GM10248 (cell line): ENCODE results near the gene EME2.

Experiments used
- CTCF ChIA-PET: fragments of 300-600 bp; sonication (Branson Sonifier 250); formaldehyde crosslinking; extraction: SDS; loops from one replicate; lab custom pipeline; 2021; ENCODE audit warnings: antibody characterized with exemption; lab: Yijun Ruan, JAX
- POLR2A ChIA-PET: fragments of 350-650 bp; sonication (Branson Sonifier 250); formaldehyde crosslinking; extraction: SDS; loops from one replicate; lab custom pipeline; 2020; ENCODE audit warnings: antibody characterized with exemption; lab: Yijun Ruan, JAX
- DNase-seq: peaks from one replicate; pipeline ENCODE4 v3.0.0; 2012; ENCODE audit errors: extremely low spot score
- CTCF ChIP-seq: IDR thresholded peaks from 2 replicates; pipeline ENCODE4 v1.5.1; 2012; ENCODE audit warnings: mild to moderate bottlenecking, low read depth; ENCODE audit errors: extremely low read depth, missing control alignments, control extremely low read depth

EME2 gene

DNA sequence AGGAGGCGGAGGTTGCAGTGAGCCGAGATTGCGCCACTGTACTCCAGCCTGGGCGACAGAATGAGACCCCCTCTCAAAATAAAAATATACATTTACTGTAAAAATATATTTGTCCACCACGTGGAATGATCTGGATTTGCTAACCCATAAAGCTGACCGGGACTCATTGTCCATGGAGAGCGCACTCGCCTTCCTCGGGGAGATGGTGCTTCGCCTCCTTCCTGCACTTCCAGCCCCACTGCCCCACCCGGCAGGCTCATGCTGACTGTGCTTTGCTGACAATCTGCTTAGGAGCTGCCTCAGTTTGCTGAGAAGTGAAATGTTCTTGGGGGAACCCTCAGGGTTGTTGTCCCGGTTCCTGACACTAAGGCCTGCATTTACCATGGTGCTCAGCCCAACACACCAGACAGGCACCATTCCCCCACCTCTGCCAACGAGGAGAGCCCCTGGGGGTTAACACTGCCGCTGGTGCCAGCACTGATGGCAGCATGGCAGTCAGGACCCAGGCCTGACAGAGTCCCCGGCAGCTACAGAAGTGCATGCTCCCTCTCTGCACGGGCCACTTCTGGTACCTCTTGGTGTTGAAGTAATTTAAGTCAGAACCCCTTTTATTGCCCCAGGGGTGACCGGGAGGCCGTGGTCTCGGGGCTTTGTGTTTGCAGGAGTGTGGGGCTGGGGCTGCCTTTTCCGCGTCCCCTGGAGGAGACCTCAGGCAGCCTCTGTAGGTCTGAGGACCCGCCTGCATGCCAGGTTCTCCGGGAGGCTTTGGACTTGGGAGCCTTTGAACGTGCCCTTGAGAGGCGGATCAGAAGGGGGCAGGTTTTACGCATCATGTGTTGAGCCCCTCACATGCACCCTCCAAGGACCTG lies 12.6 kb downstream of the EME2 start:
- CTCF ChIA-PET: interaction anchor here (0.7 kb wide), 1 partner anchor 11 kb away, joined by 3 read pairs; no protein-coding TSS in a partner anchor
- TF ChIP-seq CTCF: no peak
- POLR2A ChIA-PET: no interaction called here
- no peak for DNase-seq

GRCh38 chr16:1785846-1786170 lies 13.2 kb downstream of the EME2 start:
- TF ChIP-seq CTCF: no peak
- DNase-seq: no peak
- ChIA-PET POLR2A (no interaction called here), CTCF (no interaction called here)

DNA sequence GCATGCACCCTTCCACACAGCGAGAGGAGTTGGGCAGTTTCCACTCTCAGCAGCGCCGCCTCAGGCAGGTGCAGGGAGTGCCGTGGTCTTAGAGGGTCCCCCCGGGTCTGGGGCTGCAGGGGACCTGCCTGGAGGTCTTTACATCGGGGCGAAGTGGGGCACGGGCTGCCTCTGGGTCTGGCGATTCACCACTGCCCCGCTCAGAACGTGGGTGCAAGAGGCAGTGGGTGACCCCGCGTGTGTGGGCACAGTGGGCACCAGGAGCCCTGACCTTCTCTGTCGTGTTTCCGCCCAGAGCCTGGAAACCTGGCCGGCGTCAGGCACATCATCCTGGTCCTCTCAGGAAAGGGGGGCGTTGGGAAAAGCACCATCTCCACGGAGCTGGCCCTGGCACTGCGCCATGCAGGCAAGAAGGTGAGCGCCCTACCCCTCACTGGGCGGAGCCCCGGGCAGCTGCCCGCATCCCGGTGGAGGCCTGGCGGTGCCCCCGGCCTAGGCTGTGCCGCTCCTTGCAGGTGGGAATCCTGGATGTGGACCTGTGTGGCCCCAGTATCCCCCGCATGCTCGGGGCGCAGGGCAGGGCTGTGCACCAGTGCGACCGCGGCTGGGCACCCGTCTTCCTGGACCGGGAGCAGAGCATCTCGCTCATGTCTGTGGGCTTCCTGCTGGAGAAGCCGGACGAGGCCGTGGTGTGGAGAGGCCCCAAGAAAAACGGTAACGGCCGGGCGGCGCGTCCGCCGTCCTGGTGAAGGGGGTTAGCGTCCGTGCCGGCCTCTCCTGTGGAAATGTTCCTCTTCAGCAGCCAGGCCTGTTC lies 13.8 kb downstream of the EME2 start:
- TF ChIP-seq CTCF: no peak
- ChIA-PET POLR2A (no interaction called here), CTCF (no interaction called here)
- DNase-seq: no peak

- no peak for DNase-seq
- ChIA-PET POLR2A (no interaction called here), CTCF (no interaction called here)
- TF ChIP-seq CTCF: no peak
Measured at GRCh38 chr16:1787056-1787321, 14.4 kb downstream of the EME2 start.

DNA sequence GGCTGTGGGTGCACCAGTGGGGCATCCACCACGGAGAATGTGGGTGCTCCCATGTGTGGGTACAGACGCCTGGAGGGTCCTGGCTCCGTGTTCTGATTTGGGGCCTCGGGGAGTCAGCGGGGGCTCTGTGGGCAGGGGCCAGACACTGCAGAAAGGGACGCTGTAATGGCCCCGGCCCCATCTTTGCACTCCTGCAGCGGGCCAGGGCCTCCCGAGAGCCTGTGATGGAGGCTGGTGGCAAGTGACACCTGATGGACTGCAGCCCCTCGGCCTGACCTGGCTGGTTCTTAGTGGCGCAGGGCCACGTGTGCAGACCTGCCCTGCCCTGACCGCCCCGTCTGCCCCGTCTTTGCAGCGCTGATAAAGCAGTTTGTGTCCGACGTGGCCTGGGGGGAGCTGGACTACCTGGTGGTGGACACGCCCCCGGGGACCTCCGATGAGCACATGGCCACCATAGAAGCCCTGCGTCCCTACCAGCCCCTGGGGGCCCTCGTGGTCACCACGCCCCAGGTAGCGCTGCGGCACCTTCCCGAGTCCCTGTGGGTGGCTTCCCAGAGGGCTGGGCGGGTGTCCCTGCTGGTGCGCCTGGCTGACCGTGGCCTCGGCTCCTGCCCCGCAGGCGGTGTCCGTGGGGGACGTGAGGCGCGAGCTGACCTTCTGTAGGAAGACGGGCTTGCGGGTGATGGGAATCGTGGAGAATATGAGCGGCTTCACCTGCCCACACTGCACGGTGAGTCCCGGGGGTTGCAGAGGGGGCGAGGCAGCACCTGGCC lies 14.9 kb downstream of the EME2 start:
- CTCF ChIA-PET: interaction anchor here (1.1 kb wide), 1 partner anchor 15 kb away, joined by 4 read pairs; the partner anchor contains the start of genes EME2 and MRPS34
- DNase-seq: no peak
- POLR2A ChIA-PET: no interaction called here
- no peak for TF ChIP-seq CTCF

DNA sequence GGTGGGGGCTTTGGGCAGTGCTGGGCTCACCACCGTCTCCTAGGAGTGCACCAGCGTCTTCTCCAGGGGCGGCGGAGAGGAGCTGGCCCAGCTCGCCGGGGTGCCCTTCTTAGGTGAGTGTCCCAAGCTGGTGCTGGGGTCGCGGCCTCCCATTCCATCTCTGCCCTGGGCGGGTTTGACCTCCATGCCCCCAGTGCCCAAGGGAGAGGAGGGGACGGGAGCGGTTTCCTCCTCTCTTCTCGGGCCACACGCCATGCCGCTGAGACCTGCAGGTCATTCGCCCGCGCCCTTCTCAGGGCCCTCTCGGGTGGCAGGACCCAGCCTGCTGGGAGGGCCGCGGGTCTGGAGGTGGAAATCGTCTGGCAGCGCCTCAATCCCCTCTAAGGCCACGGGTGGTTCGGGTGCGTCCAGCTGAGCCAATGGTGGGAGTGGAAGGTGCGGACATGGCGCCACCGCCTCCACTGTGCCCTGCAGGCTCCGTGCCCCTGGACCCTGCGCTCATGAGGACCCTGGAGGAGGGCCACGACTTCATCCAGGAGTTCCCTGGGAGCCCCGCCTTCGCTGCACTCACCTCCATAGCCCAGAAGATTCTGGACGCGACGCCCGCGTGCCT lies 15.6 kb downstream of the EME2 start:
- DNase-seq: no peak
- ChIA-PET POLR2A (no interaction called here), CTCF (interaction anchor here (1.1 kb wide), 1 partner anchor 15 kb away, joined by 4 read pairs; the partner anchor contains the start of genes EME2 and MRPS34)
- TF ChIP-seq CTCF: no peak
